Neural progenitor cell (in vitro differentiated cells): Measurements from ENCODE around the gene PSPH.

Experiments used
- EZH2 ChIP-seq: fragments of 200-600 bp; sonication (generic); IDR thresholded peaks from 2 replicates; pipeline ENCODE4 v1.6.1; 2017; ENCODE audit warnings: antibody characterized with exemption, mild to moderate bottlenecking, moderate library complexity
- EZH2phosphoT487 ChIP-seq: fragments of 200-600 bp; sonication (generic); IDR thresholded peaks from 2 replicates; pipeline ENCODE4 v1.6.1; 2017; ENCODE audit warnings: antibody characterized with exemption

DNA sequence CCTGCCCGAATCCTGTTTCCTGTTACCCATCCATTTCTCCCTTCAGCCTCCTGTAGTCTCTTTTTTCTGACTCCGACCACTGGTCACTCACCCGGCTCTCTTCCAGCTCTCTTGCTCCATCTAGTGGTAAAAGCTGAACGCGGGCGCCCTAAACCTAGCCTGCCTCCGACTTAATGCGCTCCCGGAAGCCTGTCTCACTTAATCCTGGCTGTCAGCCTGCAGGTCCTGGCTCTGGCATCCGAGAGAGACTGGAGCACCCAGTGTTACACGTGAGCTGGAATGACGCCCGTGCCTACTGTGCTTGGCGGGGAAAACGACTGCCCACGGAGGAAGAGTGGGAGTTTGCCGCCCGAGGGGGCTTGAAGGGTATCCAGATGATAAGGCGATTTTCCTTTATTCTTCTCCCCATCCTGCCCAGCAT, 23.1 kb upstream of the PSPH start:
- TF ChIP-seq EZH2 (no peak), EZH2phosphoT487 (no peak)
